Measurements from ENCODE around the gene RIOK3.

RIOK3 gene

DNA sequence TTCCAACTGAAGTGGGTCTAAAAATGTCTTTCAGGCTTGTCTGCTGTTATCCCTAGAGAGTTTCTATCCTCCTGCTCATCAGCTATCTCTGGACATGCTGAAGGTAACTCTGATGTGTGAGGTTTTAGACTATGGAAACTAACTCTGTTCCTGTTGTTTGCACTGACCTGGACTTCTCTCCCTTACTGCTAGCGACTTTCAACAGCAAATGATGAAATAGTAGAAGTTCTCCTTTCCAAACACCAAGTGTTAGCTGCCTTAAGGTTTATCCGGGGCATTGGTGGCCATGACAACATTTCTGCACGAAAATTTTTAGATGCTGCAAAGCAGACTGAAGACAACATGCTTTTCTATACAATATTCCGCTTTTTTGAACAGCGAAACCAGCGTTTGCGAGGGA lies 77.1 kb downstream of the RIOK3 start:
- DNase-seq (ENCODE audit: low spot score), result no peak

DNA sequence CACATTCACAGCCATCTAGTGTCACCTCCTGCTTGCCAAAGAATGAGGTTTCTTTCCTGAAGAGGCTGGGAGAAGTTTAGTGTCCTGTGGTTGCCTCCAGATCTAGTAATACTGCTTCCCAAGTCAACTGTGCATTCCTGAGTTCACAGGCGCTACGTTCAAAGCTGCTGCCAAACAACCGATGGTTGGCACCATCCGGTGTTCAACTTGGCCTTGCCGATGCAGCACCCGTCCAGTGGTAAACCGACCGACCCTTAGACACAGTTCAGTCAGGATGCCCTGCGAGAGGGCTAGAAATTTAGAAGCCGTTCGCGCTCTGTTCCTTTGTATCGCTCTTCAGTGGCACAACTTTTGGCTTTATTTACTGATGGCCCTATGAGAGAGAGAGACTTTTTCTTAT lies 78.8 kb downstream of the RIOK3 start:
- DNase-seq (ENCODE audit: low spot score), result no peak
